ENCODE data around the gene TOP3A. TPM values are rescaled to one million over a fixed set of nuclear protein-coding genes. Genes with fewer than 3 reads are reported as not detected.

Gene TOP3A
- total and polyA plus RNA-seq, 8 donors = 7.6 to 311 (median 23.5) TPM

DNA sequence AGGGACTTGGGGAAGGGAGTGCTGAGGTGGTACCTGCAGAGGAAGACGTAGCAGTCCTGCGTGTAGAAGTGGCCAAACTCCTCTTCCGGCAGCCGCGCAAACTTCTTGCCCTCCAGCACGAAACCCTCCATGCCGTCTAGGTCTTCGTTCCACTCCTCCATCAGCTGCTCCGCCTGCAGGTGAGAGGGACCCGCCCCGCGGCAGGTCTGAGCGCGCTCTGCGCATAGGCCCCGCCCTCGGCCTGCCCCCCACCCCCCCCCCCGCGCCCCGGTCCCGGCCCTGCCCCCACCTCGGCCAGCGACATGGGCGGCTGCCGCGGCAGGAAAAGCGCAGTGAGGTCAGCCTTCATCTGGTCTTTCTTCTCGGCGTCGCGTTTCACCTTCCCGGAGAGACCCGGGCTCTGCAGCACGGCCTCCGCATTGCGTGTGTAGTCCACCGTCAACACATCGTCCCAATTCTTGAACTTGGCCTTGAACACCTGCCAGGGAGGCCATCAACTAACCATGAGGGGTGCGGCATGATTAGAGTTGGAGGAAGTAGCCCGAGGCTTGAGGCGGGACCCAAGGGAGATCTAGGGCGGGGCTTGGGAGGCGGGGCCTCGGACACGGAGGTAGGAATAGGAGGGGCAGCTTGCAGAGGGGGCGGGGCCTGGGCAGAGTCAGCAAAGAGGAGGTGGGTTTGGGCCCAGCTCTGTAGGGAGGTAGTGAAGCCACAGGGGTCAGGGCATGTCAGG is 67.7 kb downstream of the TOP3A start:
- Histone ChIP-seq H3K27ac (peak overlapping the region; percentile 59 to 89 (median 81)), H3K27me3 (no peaks in the 10 kb centered on the region), H3K36me3 (peaks cover 53 to 99% (median 97%) of the 10 kb centered on the region in 4 donors), H3K9me3 (no peaks in the 10 kb centered on the region), H3K4me1 (peaks cover 23 to 38% (median 32%) of the 10 kb centered on the region in 4 donors), H3K4me3 (peak overlapping the region; percentile 11 to 39 (median 18))
- intact Hi-C loops (cut with DNase I; ENCODE audit: low total_unique reads) = no loop called here
- TF ChIP-seq, protein P1, sequence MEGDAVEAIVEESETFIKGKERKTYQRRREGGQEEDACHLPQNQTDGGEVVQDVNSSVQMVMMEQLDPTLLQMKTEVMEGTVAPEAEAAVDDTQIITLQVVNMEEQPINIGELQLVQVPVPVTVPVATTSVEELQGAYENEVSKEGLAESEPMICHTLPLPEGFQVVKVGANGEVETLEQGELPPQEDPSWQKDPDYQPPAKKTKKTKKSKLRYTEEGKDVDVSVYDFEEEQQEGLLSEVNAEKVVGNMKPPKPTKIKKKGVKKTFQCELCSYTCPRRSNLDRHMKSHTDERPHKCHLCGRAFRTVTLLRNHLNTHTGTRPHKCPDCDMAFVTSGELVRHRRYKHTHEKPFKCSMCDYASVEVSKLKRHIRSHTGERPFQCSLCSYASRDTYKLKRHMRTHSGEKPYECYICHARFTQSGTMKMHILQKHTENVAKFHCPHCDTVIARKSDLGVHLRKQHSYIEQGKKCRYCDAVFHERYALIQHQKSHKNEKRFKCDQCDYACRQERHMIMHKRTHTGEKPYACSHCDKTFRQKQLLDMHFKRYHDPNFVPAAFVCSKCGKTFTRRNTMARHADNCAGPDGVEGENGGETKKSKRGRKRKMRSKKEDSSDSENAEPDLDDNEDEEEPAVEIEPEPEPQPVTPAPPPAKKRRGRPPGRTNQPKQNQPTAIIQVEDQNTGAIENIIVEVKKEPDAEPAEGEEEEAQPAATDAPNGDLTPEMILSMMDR (IDR thresholded peaks at IDR 0.05) = no peak
- TF ChIP-seq POLR2AphosphoS5 (IDR thresholded peaks at IDR 0.05) = peak in 1 of 3 donors; percentile 59
- WGBS, 5 donors = 15 to 48% (median 28%) methylated on average over 32 to 46 of the region's 46 CpGs
- peak; percentile 94 to 95 for DNase-seq

DNA sequence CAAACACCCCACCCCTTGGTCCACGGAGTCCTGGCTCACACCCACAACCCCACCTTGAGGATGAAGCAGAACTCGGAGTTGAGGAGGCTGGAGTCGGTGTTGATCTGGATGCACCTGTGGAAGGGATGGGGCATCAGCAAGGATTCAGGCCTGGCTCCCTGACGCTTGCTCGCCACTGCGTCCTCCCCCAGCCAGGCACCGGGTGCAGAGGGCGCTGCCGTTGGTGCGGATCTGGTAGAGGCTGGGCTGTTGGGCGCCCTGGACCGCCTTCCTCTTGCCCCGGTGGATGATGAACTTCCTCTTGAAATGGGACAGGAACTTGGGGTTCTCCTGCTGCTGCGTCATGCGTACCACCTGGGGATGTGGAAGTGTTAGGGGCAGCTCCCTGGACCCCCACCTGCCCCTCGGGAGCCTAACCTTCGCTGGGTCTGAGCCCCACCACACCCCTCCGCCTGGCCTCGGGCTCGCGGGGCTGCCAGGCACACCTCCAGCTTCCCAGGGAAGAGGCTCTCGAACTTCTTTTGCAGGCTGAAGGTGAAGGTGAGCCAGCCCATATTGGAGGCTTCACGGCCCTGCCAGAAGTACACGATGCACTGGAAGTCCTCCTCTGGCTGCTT is 68.6 kb downstream of the TOP3A start:
- peaks cover 23 to 38% (median 32%) of the 10 kb centered on the region in 4 donors for H3K4me1 ChIP-seq
- H3K27me3 ChIP-seq = no peaks in the 10 kb centered on the region
- peak overlapping the region in 3 of 5 donors; percentile 29 to 82 (median 81) for H3K27ac ChIP-seq
- no peaks in the 10 kb centered on the region for H3K9me3 ChIP-seq
- intact Hi-C loops (cut with DNase I; ENCODE audit: low total_unique reads) = no loop called here
- no peak for TF ChIP-seq EP300 (IDR thresholded peaks at IDR 0.05)
- TF ChIP-seq, protein P1 (IDR thresholded peaks at IDR 0.05) = no peak
- no peak for TF ChIP-seq POLR2A (IDR thresholded peaks at IDR 0.05)
- no peak for TF ChIP-seq POLR2AphosphoS5 (IDR thresholded peaks at IDR 0.05)
- DNase-seq = no peak
- peak overlapping the region in 3 of 4 donors; percentile 11 to 39 (median 22) for H3K4me3 ChIP-seq
- 85 to 91% (median 89%) methylated on average over 13 to 24 of the region's 24 CpGs for WGBS, 5 donors
- H3K36me3 ChIP-seq = peaks cover 45 to 99% (median 96%) of the 10 kb centered on the region in 4 donors

DNA sequence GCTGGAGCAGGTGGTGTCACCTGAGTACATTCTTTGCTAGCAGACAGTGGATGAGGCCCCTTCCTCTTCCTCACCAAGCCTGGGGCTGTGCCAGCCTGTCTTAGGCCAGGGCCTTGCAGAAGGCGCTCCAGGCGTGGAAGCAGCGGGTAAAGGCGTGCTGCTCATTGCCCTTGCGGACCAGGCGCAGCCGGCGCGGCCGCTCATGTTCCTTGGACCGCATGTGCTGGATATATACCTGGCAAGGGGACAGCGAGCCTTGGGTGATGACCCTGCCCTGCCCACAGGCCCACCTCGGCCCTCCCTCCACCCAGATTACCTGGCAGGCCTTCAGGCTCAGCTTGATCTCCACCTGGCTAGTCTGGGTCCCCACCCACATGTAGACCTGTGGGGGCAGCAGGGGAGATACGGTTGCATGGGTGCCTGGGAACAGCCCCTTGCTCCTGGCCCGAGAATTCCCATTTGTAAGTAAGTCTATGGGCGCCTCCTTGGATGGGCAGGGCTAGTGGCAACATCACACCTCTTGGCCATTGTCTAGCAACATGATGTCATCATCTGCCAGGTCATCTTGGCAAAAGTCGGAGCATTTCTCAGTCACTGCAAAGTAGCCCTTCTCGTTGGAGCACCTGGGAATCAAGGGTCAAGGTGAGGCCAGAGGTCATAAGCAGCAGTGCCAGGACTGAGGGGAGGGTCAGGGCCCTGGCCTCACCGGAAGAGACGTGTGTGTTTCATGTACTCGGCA is 69.6 kb downstream of the TOP3A start:
- WGBS, 5 donors = 83 to 92% (median 87%) methylated on average over 10 to 21 of the region's 21 CpGs
- Histone ChIP-seq H3K36me3 (peaks cover 36 to 99% (median 96%) of the 10 kb centered on the region in 4 donors), H3K9me3 (no peaks in the 10 kb centered on the region)

More for the DNA sequence above, 69.6 kb downstream of the TOP3A start:
- H3K27ac ChIP-seq = no peak overlapping the region
- H3K4me3 ChIP-seq = no peak overlapping the region
- TF ChIP-seq EP300 (IDR thresholded peaks at IDR 0.05) = no peak
- no peak for TF ChIP-seq POLR2AphosphoS5 (IDR thresholded peaks at IDR 0.05)
- TF ChIP-seq, protein P1 (IDR thresholded peaks at IDR 0.05) = no peak
- TF ChIP-seq POLR2A (IDR thresholded peaks at IDR 0.05) = no peak
- peaks cover 23 to 31% (median 29%) of the 10 kb centered on the region in 4 donors for H3K4me1 ChIP-seq
- no peak for DNase-seq
- intact Hi-C loops (cut with DNase I; ENCODE audit: low total_unique reads) = no loop called here
- H3K27me3 ChIP-seq = no peaks in the 10 kb centered on the region
